UCSD-AML1 (cell line): ENCODE results near the gene MBP.
"Not testable (repeated sequence)": the region's sequence is repeated elsewhere in the genome, so short reads cannot be mapped to it uniquely, and the experiment has no call there.

Source experiments
- DNase-seq: peaks from one replicate; lab custom pipeline; 2025; ENCODE audit not compliant: unreplicated experiment; lab: John Stamatoyannopoulos, UW

Gene MBP

DNA sequence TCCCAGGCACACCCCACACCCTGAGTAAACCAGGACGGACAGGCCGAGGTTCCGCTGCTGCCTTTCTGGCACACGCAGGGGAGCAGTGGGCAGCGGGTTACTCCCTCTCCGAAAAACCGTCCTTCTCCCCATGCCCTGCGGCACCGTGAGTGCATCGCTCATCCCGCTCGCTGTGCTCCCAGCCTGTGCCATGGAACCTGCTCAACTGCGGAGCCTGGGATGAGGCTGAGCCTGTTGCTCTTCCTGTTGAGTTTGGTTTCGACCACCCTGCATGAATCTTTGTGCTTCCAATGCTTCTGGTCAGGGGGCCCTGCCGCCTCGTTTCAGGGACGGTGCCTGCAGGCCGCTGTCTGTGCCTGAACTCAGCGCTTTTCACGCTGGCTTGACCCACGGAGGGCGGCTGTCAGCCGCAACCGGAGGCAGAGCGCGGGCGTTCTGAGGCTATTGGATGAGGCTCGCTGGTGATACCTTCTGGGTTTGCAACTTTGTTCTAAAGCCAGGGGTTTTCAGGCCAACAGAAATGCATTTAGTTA lies 106.7 kb downstream of the MBP start:
- DNase-seq = no peak

DNA sequence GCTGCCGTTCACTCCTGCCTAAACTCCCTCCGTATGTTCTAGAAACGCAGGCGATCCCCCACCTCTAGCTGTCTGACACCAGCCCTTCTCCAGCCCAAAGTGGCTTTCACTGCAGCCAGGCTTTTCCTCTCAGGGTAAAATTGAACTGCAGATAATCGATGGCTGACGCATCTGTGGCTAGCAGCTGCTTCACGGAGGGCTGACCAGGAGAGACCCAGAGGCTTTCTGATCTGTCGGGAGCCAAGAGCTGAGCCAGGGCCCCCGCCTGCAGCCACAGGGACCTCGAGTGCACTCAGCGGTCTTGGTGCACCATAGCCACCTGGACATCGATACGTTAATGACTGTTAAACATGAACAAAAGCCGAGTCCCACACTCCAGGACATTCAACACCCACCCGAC lies 107.5 kb downstream of the MBP start:
- DNase-seq = no peak

DNA sequence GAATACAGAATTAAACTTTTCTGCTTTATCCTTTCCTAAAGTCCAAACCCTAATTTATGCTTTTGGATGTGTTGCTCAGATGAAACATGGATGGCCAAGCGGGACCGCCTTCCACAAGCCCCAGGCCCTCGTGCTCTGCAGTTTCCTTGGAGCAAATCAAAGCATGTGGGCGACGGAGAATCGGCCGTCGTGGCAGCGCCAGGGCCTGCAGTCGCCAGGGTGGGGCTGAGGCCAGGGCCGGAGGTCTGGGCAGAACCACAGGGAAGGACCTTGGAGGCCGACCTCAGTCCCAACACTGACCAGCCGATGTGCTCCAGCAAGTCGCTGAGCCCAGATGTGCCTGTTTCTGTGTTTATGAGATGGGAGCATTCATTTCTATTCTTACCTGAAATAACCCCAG lies 108.1 kb downstream of the MBP start:
- no peak for DNase-seq

DNA sequence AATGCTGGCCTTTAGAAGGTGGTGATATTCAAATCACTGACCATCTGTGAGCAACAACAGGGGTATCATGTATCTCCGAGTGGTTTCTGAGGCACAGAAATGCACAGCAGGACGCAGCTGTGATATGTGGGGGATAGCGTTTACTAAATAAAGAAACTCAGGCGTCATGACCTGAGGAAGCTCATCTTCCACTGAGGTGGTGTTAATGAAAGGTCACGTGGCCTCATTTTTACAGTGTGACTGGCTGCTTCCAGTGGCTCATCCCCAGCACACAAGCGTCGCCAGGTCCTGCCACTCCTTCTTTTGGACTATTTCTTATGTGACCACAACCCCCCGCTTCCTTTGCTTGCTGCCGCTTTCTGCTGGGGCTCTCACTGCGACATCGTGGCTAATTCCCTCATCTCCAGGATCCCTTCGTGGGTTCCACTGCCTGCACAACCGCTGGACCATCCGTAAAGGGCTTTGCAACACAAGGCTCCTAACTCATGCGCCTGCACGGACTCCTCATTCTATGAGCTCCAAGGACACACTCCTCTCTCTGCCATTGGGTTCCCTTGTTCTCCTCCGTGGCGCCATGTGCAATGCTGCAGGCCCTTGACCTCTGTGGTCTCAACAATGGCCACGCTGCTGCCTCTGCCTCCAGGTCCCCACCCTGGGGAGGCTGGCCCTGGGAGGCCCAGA lies 109.3 kb downstream of the MBP start:
- DNase-seq = no peak

DNA sequence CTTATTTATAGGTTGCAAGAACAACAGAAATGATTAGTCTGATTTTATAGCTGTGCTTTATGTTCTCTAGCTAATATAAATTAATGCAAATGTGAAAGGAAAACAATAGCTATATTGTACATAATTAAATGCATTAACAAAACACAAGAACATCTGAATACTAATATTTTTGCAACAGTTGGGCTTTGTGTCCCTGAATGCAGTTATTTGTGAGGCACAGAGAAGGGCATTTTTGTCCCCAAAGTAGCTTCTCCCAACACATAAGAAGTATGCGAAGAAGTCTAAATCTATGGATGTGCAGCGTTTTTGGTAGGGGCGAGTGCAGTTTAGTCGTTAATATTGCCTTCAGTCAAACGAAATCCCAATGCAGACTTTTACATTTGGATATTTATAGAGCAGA lies 110.0 kb downstream of the MBP start:
- DNase-seq = no peak

DNA sequence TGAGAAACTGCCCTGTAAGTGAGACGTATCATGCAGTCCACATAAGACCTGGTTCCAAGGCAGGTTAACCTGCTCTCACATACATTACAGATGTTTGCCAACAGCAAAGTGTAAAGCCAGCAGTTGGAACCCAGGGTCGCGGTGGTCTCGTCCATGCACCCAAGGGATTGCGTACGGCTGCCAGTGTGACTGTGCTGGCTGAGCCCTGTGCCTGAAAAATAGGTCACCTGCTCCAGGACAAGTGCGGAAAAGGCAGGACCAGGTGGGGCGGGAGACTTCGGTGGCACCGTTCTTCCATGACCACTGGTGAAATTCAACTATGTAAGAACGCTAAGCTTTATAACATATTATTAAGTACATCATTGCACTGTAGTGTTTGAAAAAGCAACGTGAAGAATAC lies 110.5 kb downstream of the MBP start:
- no peak for DNase-seq

DNA sequence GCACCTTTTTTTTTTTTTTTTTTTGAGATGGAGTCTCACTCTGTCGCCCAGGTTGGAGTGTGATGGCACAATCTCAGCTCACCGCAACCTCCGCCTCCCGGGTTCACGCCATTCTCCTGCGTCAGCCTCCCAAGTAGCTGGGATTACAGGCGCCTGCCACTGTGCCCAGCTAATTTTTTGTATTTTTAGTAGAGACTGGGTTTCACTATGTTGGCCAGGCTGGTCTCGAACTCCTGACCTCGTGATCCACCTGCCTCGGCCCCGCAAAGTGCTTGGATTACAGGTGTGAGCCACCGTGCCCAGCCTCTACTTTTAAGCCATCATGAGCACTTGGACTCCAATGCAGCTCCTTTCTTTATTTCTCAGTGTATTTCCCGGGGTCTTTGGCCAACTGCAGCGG lies 111.1 kb downstream of the MBP start:
- DNase-seq = not testable (repeated sequence)

DNA sequence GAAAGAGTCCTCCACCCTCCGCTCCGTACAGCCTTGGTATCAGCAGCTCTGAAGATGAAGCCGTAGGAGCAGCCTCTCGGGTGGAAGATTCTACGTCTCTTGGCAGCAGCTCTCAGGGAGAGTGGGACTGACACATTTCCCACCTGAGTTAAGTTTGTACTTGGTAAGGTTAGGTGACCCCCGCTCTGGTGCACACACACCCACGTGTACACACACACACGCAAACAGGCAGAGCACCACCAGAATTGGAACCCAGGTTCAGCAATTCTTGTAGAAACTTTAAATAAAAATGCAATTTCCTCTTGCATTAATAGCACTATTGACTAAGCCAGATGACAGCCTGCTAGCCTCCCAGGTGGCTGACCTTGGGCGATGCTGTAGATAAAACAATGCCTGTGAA lies 111.5 kb downstream of the MBP start:
- no peak for DNase-seq

DNA sequence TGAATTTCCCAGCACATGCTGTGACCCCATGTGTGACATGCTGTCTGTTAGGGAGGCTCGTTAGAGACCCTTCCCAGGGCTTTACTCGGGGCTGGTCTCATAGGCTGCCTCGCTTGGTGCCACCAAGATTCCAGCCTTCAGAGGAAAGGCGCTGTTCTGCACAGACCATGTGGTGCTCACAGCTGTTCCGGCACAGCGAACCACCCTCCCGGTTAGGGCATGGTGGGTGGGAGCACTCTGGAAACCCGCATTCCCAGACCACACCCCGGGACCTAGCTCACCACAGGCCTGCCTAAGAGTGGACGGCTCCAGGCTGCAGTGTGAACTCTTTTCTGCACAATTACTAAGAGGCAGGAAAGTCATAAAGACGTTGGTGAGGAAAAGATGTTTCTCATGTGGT lies 112.0 kb downstream of the MBP start:
- DNase-seq = no peak

DNA sequence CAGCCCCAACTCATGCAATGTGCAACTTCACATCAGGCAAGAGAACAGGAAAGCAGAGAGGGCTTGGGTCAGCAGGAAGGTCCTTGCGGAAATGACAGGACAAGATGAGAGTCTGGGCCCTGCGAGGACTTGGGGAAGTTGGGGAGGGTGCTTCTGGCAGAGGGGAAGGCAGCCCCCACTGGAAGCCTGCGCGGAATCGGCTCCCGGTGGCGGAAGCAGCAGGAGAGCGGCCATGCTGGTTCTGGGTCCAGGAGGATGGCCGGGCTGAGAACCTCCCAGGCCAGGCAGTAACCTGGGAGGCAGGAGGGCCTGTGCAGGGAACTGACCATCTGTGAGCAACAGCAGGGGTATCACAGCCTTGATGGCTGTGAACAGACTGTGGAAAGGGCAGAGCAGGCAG lies 112.9 kb downstream of the MBP start:
- no peak for DNase-seq

DNA sequence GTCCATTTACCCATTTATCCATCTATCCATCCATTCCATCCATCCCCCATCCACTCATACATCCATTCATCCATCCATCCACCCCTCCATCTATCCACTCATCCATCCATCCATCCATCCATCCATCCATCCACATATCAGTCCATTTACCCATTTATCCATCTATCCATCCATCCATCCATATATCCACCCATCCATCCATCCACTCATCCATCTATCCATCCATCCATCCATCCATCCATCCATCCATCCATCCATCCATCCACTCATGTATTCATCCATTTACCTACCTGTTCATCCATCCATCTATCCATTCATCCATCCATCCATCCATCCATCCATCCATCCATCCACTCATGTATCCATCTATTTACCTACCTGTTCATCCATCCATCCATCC lies 113.9 kb downstream of the MBP start:
- not testable (repeated sequence) for DNase-seq

DNA sequence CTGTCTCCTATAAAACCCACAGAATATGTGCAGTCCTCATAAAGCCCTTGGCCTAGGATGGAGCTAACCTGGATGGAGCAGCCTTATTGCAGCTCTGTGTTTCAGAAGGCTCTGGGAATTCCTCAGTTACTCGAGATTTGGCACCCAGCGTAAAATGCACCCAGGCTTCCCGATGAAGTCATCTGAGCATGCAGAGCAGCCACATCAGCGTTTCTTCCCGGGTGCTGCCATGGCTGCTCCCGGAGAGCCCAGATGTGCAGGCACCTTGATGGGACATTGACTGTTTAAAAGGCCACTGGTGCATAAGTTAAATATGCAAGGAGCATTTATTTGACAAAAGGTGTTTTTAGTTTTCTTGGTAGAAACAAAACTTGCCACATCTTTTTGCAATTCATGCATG lies 115.2 kb downstream of the MBP start:
- DNase-seq = no peak

DNA sequence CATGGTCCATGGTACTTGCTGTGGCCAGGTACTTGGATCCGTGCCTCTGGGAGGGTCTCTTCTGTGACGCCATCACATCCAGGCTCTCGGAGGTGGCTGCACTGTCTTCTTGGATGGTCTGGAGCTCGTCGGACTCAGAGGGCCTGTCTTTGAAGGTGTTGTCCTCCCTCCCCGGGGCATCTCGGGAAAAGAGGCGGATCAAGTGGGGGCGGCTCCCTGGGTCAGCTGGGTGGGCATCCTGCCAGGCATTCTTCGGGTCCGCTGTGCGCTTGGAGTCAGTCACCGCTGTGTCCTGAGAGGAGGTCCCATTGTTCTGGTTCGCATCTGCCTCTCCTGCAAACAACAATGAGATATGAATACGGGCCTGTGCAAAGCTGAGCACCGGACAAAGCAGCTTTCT lies 115.6 kb downstream of the MBP start:
- DNase-seq = no peak

DNA sequence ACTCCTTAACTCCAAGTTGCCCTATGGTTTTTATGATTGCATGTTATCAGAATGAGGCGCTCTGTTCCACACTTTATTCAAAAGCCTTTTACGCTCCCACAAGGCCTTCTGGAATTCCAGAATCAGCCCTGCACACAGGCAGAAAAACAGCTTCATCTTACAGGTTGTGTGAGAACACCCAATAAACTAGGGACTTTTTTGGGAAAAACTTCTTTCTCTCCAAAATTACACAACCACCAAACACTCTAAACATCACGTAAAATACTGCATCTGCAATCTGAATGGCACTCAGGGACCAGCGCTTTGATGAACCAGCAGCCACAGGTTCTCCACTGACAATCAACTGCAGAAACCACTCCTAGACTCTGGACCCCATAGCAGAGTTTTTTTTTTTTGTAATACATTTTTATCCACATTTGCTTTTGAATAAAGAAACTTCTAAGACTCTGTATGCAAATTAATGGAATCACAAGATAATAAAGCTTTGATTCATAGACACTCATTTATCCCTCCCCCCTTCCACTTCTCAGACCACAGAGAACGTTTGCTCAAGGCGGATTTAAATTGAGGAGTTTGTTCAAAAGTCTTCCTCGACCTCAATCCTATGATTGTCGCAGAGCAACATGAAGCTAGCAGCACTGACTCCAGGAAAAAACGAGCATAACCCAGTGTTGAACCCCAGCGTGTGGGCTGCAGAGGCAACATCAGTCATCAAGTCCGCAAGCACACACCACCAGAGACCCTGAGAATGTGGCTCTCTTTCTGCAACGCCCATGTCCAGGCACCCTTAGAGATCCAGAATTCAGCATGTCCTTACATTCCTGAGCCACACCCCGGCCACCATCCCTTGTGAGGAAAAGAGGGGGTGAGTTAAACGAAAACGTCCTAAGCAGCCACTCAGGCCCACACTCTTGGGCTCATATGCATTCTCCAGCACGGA lies 116.5 kb downstream of the MBP start:
- no peak for DNase-seq

DNA sequence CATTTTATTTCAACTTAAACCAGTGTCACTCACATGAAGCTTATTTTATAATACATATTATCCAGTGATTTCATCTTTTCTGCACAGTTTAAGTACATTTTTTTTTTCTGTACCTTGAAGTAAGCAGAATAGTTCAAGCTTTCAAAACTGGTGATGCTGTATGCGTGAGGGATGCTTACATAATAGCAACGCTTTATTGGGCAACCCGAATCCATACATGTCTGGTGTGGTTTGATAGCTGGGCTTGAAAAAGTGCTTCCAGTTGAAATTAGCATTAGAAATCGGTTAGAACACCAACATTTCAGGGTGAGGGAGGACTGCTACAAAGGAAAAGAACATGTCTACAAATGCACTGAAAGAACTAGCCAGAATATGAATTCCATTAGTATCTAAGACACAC lies 117.4 kb downstream of the MBP start:
- DNase-seq = no peak

DNA sequence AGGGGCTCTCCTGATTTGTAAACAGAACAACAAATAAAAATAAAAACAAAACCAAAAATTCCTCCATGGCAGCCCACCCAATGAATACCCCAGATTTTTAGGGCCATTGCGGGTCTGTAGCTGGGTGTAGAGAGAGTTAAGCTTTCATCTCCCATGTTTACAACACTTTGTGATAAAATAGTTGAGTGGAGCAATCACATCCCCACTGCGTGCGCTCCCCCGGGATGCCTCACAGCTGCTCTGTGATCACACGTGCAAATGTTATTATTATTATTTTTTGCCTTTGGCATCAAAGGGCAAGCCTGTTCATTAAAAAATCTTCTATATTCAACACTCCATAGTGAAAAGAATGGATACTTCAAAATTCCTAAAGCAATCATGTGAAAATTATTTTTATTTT lies 118.0 kb downstream of the MBP start:
- no peak for DNase-seq

DNA sequence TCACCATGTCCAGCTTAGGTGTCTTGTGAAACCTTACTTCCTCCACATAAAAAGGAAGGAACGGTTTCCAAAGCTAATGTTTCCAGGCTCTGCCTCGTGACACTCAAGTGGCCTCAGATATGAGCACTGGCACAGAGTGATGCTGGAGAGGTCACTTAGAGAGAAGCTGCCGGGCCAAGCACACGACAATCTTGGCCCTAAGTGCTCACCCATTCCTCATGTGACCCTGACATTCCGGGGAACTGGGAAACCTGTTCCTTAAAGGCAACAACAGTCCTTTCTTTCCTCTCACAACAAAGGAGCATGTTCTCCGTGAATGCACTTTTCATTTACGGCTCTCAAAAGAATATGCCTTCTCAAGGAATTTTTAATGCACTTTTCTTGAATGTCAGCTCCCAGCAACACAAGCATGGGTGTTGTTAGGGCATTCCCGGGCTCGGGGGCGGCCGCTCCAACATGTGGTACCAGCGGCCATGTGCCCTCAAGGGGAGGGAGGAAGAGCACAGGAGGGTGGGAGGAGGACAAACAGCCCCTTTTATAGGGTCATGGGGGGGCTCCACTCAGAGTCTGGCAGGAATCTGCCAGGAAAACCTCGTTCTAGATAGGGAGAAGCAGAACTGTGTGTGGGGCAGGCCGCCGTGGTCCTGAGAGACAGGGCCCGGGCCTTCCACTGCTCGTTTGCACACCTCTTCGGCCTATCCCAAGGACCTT lies 118.6 kb downstream of the MBP start:
- no peak for DNase-seq

DNA sequence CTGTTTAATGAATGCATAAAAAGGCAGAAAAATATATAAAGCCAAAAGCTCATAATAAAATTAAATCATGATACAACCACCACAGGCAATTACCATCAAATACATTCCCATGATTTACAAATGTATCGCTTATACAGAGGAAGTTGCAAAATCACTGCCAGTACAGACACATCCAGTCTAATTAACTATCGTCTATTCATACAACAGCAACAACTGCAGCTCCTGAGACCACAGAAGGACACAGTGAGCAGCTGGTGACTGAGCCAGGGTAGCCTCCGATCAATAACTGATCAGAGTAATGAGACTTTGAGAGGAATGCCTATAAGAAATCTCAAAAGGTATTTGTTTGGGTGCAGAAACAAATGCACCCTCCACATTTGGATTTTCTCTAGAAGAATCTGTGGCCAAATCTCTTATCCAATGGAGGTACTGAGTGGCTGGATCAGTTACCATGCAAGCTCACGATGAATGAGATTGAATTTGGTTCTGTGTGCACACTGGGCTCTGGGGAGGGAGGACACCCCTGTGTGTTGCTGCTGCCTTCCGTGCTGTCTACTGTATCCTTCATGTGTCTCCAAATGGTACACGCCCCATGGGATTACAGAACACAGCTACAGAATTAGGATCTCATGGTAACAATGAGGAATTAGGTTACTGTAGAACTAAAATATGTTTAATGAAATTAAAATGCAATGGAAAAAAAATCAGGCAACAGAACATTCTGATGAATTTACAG lies 119.6 kb downstream of the MBP start:
- no peak for DNase-seq

DNA sequence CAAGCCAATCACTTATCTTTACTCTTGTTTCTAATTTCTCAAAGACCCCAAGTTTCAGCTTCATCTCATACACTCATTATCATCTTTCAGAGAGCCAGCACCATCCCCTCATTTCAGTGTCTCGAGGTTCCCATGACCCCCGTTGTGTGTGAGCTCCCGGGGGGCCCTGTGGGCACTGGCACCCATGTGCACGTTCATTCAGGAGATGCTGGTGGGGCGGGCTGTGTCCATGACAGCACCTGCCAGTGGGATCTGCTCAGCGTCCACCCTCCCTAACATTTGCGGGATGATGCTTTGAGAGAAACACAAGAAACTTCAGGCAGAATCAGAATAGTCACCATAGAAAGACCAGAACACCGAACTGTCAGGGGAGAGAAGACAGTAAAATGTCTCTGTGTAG lies 120.5 kb downstream of the MBP start:
- DNase-seq = no peak

DNA sequence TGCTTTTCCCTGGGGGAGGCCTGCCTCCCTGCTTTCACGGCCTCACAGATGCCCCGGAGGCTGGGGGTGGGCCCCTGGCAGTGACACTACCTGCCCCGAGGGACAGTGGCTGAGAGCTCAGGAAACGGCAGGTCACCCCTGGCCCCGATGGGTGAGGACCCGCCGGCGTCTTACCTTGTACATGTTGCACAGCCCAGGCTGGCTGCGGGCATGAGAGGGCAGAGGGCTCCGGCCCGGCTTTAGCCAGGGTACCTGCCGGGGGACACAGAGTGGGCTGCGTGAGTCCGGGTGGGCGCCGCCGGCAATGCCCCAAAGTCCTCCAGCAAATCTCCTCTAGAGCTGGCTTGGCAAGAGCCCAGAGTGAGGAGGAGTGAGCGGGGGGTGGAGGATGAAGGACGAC lies 122.9 kb downstream of the MBP start:
- no peak for DNase-seq
